ENCODE measurements around the gene DCTPP1. TPM values are rescaled to one million over a fixed set of nuclear protein-coding genes. Genes with fewer than 3 reads are reported as not detected.

Gene DCTPP1
- total RNA-seq, 6 experiments from 2014 or later, result 24.9 to 37.9 (median 28.5) TPM

- Mint-ChIP-seq H3K27ac (no peak overlapping the region), H3K9me3 (no peaks in the 10 kb centered on the region), H3K4me3 (no peak overlapping the region), H3K27me3 (ENCODE audit: insufficient read depth) (peaks cover 5% of the 10 kb centered on the region), H3K4me1 (ENCODE audit: low read depth) (peaks cover 35% of the 10 kb centered on the region), H3K36me3 (ENCODE audit: low read depth) (peaks cover 5% of the 10 kb centered on the region)
- no peak for DNase-seq
- no peak for TF ChIP-seq CTCF (IDR thresholded peaks at IDR 0.05)
These were observed 54.0 kb downstream of the DCTPP1 start for GRCh38 chr16:30375864-30376263.

GRCh38 chr16:30374538-30374937, 55.3 kb downstream of the DCTPP1 start, which contains the start of gene MYL11:
Gene MYL11 (plus strand): TSS chr16:30374802. CDS start chr16:30374858, 56 bp downstream.
- peaks cover 9% of the 10 kb centered on the region for H3K27me3 Mint-ChIP-seq (ENCODE audit: insufficient read depth)
- no peaks in the 10 kb centered on the region for H3K36me3 Mint-ChIP-seq (ENCODE audit: low read depth)
- H3K27ac Mint-ChIP-seq, result peak within 1 kb of the TSS; percentile 26; the same call in 1 of the 2 replicates
- H3K9me3 Mint-ChIP-seq, result no peaks in the 10 kb centered on the region
- DNase-seq, result no peak
- H3K4me3 Mint-ChIP-seq, result no peak within 1 kb of the TSS
- peaks cover 29% of the 10 kb centered on the region for H3K4me1 Mint-ChIP-seq (ENCODE audit: low read depth)
- TF ChIP-seq CTCF (IDR thresholded peaks at IDR 0.05), result no peak

Other genes with a start within 250 kb of the DCTPP1 start
- 1 to 10 TPM; 2.9 to 4.2 (median 3.7) TPM for gene CORO1A, start 246.4 kb downstream of the DCTPP1 start, total RNA-seq (2021; fragmentation: NEBNext Ultra II Directional; extraction: Animal tissue kit (Norgen Biotek cat#: 25700))
- 100 to 1,000 TPM; 113 to 142 (median 131) TPM for gene BOLA2B, start 236.4 kb downstream of the DCTPP1 start, total RNA-seq (2021; fragmentation: NEBNext Ultra II Directional; extraction: Animal tissue kit (Norgen Biotek cat#: 25700))
- 10 to 100 TPM; 13.2 to 23.3 (median 20.7) TPM for gene SLX1A, start 236.2 kb downstream of the DCTPP1 start, total RNA-seq (2021; fragmentation: NEBNext Ultra II Directional; extraction: Animal tissue kit (Norgen Biotek cat#: 25700))
- 1 to 10 TPM; 3.4 to 8.9 (median 4.1) TPM for gene SULT1A3, start 230.8 kb downstream of the DCTPP1 start, total RNA-seq (2021; fragmentation: NEBNext Ultra II Directional; extraction: Animal tissue kit (Norgen Biotek cat#: 25700))
- gene NPIPB13, start 181.6 kb downstream of the DCTPP1 start, total RNA-seq (2021; fragmentation: NEBNext Ultra II Directional; extraction: Animal tissue kit (Norgen Biotek cat#: 25700)), result 1 to 10 TPM in 5 of 6 experiments, under 1 TPM in 1; 0.91 to 7.5 (median 4.0) TPM
- 10 to 100 TPM; 76.2 to 91.0 (median 80.4) TPM for gene CD2BP2, start 74.7 kb downstream of the DCTPP1 start, total RNA-seq (2021; fragmentation: NEBNext Ultra II Directional; extraction: Animal tissue kit (Norgen Biotek cat#: 25700))
- gene TBC1D10B, start 59.5 kb downstream of the DCTPP1 start, total RNA-seq (2021; fragmentation: NEBNext Ultra II Directional; extraction: Animal tissue kit (Norgen Biotek cat#: 25700)), result 10 to 100 TPM; 44.6 to 51.6 (median 46.3) TPM
- gene MYL11, start 55.2 kb downstream of the DCTPP1 start, total RNA-seq (2021; fragmentation: NEBNext Ultra II Directional; extraction: Animal tissue kit (Norgen Biotek cat#: 25700)), result 1 to 10 TPM in 1 of 6 experiments, under 1 TPM in 2, not detected in 3; 0.77 to 1.2 (median 0.82) TPM
- gene SEPTIN1, start 47.5 kb downstream of the DCTPP1 start, total RNA-seq (2021; fragmentation: NEBNext Ultra II Directional; extraction: Animal tissue kit (Norgen Biotek cat#: 25700)), result 1 to 10 TPM; 1.5 to 2.8 (median 1.8) TPM
- gene ZNF48, start 34.6 kb downstream of the DCTPP1 start, total RNA-seq (2021; fragmentation: NEBNext Ultra II Directional; extraction: Animal tissue kit (Norgen Biotek cat#: 25700)), result 1 to 10 TPM; 5.3 to 7.9 (median 6.1) TPM
- gene ZNF771, start 22.4 kb downstream of the DCTPP1 start, total RNA-seq (2021; fragmentation: NEBNext Ultra II Directional; extraction: Animal tissue kit (Norgen Biotek cat#: 25700)), result 10 to 100 TPM; 15.8 to 19.1 (median 16.8) TPM
- 10 to 100 TPM; 29.7 to 36.7 (median 31.1) TPM for gene SEPHS2, start 15.8 kb upstream of the DCTPP1 start, total RNA-seq (2021; fragmentation: NEBNext Ultra II Directional; extraction: Animal tissue kit (Norgen Biotek cat#: 25700))
- not detected for gene ITGAL, start 42.7 kb upstream of the DCTPP1 start, total RNA-seq (2021; fragmentation: NEBNext Ultra II Directional; extraction: Animal tissue kit (Norgen Biotek cat#: 25700))
- gene ZNF768, start 96.5 kb upstream of the DCTPP1 start, total RNA-seq (2021; fragmentation: NEBNext Ultra II Directional; extraction: Animal tissue kit (Norgen Biotek cat#: 25700)), result 10 to 100 TPM; 19.8 to 22.8 (median 20.8) TPM
- gene ZNF747, start 104.8 kb upstream of the DCTPP1 start, total RNA-seq (2021; fragmentation: NEBNext Ultra II Directional; extraction: Animal tissue kit (Norgen Biotek cat#: 25700)), result 1 to 10 TPM; 3.2 to 4.7 (median 3.8) TPM
- 1 to 10 TPM; 5.1 to 6.8 (median 5.7) TPM for gene ZNF764, start 128.3 kb upstream of the DCTPP1 start, total RNA-seq (2021; fragmentation: NEBNext Ultra II Directional; extraction: Animal tissue kit (Norgen Biotek cat#: 25700))
- gene ZNF688, start 141.7 kb upstream of the DCTPP1 start, total RNA-seq (2021; fragmentation: NEBNext Ultra II Directional; extraction: Animal tissue kit (Norgen Biotek cat#: 25700)), result 10 to 100 TPM in 1 of 6 experiments, 1 to 10 TPM in 5; 5.9 to 10.4 (median 7.6) TPM
- gene ZNF785, start 155.7 kb upstream of the DCTPP1 start, total RNA-seq (2021; fragmentation: NEBNext Ultra II Directional; extraction: Animal tissue kit (Norgen Biotek cat#: 25700)), result 10 to 100 TPM in 3 of 6 experiments, 1 to 10 TPM in 3; 7.3 to 12.2 (median 10.1) TPM
- gene ZNF689, start 180.4 kb upstream of the DCTPP1 start, total RNA-seq (2021; fragmentation: NEBNext Ultra II Directional; extraction: Animal tissue kit (Norgen Biotek cat#: 25700)), result 1 to 10 TPM; 6.9 to 8.7 (median 7.5) TPM
- gene PRR14, start 220.9 kb upstream of the DCTPP1 start, total RNA-seq (2021; fragmentation: NEBNext Ultra II Directional; extraction: Animal tissue kit (Norgen Biotek cat#: 25700)), result 10 to 100 TPM; 26.8 to 34.6 (median 29.8) TPM
- gene FBRS, start 228.4 kb upstream of the DCTPP1 start, total RNA-seq (2021; fragmentation: NEBNext Ultra II Directional; extraction: Animal tissue kit (Norgen Biotek cat#: 25700)), result 10 to 100 TPM; 54.1 to 72.1 (median 64.5) TPM